NCI-H526 treated with DMSO at 0.1 percent for 48 hours (cell line): Measurements from ENCODE around the gene GABRB3.
"Not testable (repeated sequence)": the region's sequence is repeated elsewhere in the genome, so short reads cannot be mapped to it uniquely, and the experiment has no call there.

Source experiments
- DNase-seq: peaks from one replicate; lab custom pipeline; 2025; lab: John Stamatoyannopoulos, UW

The GABRB3 gene

GRCh38 chr15:26736502-26737248 lies 36.2 kb downstream of the GABRB3 start:
- DNase-seq, result no peak

- DNase-seq, result no peak
Measured at GRCh38 chr15:26731965-26732364, 40.9 kb downstream of the GABRB3 start.

- no peak for DNase-seq
Measured at GRCh38 chr15:26729581-26729980, 43.3 kb downstream of the GABRB3 start.

GRCh38 chr15:26729030-26729429 lies 43.8 kb downstream of the GABRB3 start:
- no peak for DNase-seq

GRCh38 chr15:26724381-26725150 lies 48.3 kb downstream of the GABRB3 start:
- DNase-seq, result no peak

GRCh38 chr15:26722621-26723160 lies 50.2 kb downstream of the GABRB3 start:
- no peak for DNase-seq

- DNase-seq, result no peak
Measured at GRCh38 chr15:26721232-26721967, 51.5 kb downstream of the GABRB3 start.

GRCh38 chr15:26720546-26720945 lies 52.3 kb downstream of the GABRB3 start:
- DNase-seq, result no peak

- not testable (repeated sequence) for DNase-seq
Measured at GRCh38 chr15:26719866-26720265, 53.0 kb downstream of the GABRB3 start.

- DNase-seq, result no peak
Measured at GRCh38 chr15:26716069-26716468, 56.8 kb downstream of the GABRB3 start.

- no peak for DNase-seq
Measured at GRCh38 chr15:26713498-26713897, 59.4 kb downstream of the GABRB3 start.

GRCh38 chr15:26712335-26712734 lies 60.5 kb downstream of the GABRB3 start:
- DNase-seq, result no peak

- DNase-seq, result peak; percentile 4
Measured at GRCh38 chr15:26711445-26711844, 61.4 kb downstream of the GABRB3 start.

- peak; percentile 22 for DNase-seq
Measured at GRCh38 chr15:26702381-26702780, 70.5 kb downstream of the GABRB3 start.

- no peak for DNase-seq
Measured at GRCh38 chr15:26698555-26698954, 74.3 kb downstream of the GABRB3 start.

GRCh38 chr15:26697913-26698312 lies 75.0 kb downstream of the GABRB3 start:
- no peak for DNase-seq

GRCh38 chr15:26691249-26691648 lies 81.6 kb downstream of the GABRB3 start:
- DNase-seq, result no peak

- DNase-seq, result no peak
Measured at GRCh38 chr15:26690778-26691177, 82.1 kb downstream of the GABRB3 start.

- no peak for DNase-seq
Measured at GRCh38 chr15:26689462-26689861, 83.4 kb downstream of the GABRB3 start.

- DNase-seq, result no peak
Measured at GRCh38 chr15:26686547-26687187, 86.2 kb downstream of the GABRB3 start.

- no peak for DNase-seq
Measured at GRCh38 chr15:26682598-26683164, 90.2 kb downstream of the GABRB3 start.

GRCh38 chr15:26679927-26680326 lies 92.9 kb downstream of the GABRB3 start:
- DNase-seq, result no peak
